IMR-90 (cell line): ENCODE data around the gene SFT2D3.

Source experiments
- BHLHE40 ChIP-seq: fragments of 150-350 bp; IDR thresholded peaks from 2 replicates; pipeline ENCODE4 v1.6.1; 2016; ENCODE audit warnings: mild to moderate bottlenecking, low read depth, low read length
- CTCF ChIP-seq: conservative IDR thresholded peaks from 2 replicates; pipeline ENCODE4 v1.5.1; 2012; ENCODE audit warnings: mild to moderate bottlenecking, low read depth, low read length, improper control_type of control experiment
- ELK1 ChIP-seq: fragments of 150-350 bp; IDR thresholded peaks from 2 replicates; pipeline ENCODE4 v1.6.1; 2016; ENCODE audit warnings: low read depth, mild to moderate bottlenecking, low read length, moderate library complexity, borderline replicate concordance
- MAFK ChIP-seq: IDR thresholded peaks from 2 replicates; pipeline ENCODE4 v1.6.1; 2012; ENCODE audit warnings: low read depth, low read length, improper control_type of control experiment
- MXI1 ChIP-seq: IDR thresholded peaks from 2 replicates; pipeline ENCODE4 v1.6.1; 2012; ENCODE audit warnings: low read depth, mild to moderate bottlenecking, low read length, moderate library complexity, borderline replicate concordance
- POLR2A ChIP-seq: IDR thresholded peaks from 2 replicates; pipeline ENCODE4 v1.6.1; 2012; ENCODE audit warnings: mild to moderate bottlenecking, low read depth, low read length
- RCOR1 ChIP-seq: IDR thresholded peaks from 2 replicates; pipeline ENCODE4 v1.6.1; 2012; ENCODE audit warnings: mild to moderate bottlenecking, low read length, improper control_type of control experiment; ENCODE audit not compliant: insufficient replicate concordance
- RFX5 ChIP-seq: IDR thresholded peaks from 2 replicates; pipeline ENCODE4 v1.8.0; 2012; ENCODE audit warnings: low read depth, mild to moderate bottlenecking, low read length, moderate library complexity

GRCh38 chr2:127702395-127703009 is 1.2 kb downstream of the SFT2D3 start:
- TF ChIP-seq POLR2A (no peak), RCOR1 (no peak), CTCF (no peak), RFX5 (no peak), BHLHE40 (no peak), MXI1 (no peak), MAFK (no peak), ELK1 (no peak)
